CD14-positive monocyte (primary cell): ENCODE data around the gene ZDHHC14. TPM values are rescaled to one million over a fixed set of nuclear protein-coding genes. Genes with fewer than 3 reads are reported as not detected.

Experiments
- DNase-seq, 3 donors: peaks; one replicate each; pipeline ENCODE4 v3.0.0-alpha.2; 2011 to 2022
- H2AFZ ChIP-seq: 2 replicates; pipeline ENCODE4 v1.6.0; 2012; ENCODE audit warnings: mild to moderate bottlenecking, low read depth, low read length, inconsistent platforms; ENCODE audit not compliant: insufficient read depth, poor library complexity, severe bottlenecking
- H3K27ac ChIP-seq, 2 donors: 1 replicate in 1 of 2; 2 replicates in 1 of 2; pipeline ENCODE4 v1.5.1; 2012 to 2013; ENCODE audit warnings: low read length in 2 of 2, control low read depth in 1 of 2, inconsistent platforms in 1 of 2, low read depth in 1 of 2, mild to moderate bottlenecking in 1 of 2
- H3K27me3 ChIP-seq, 2 donors: one replicate each; pipeline versions ENCODE4 v1.6.0 to v1.6.1; 2011 to 2013; ENCODE audit warnings: low read length in 2 of 2; ENCODE audit not compliant: control insufficient read depth in 2 of 2, insufficient read depth in 2 of 2
- H3K36me3 ChIP-seq, 2 donors: replicated peaks in 1 of 2; 1 replicate in 1 of 2; 2 replicates in 1 of 2; pipeline versions ENCODE4 v1.5.1 to v1.6.1; 2012 to 2013; ENCODE audit warnings: low read length in 2 of 2, control low read depth in 1 of 2, inconsistent platforms in 1 of 2, mild to moderate bottlenecking in 1 of 2; ENCODE audit not compliant: insufficient read depth in 2 of 2, control insufficient read depth in 1 of 2
- H3K4me1 ChIP-seq, 2 donors: 1 replicate in 1 of 2; 2 replicates in 1 of 2; pipeline versions ENCODE4 v1.5.1 to v1.6.1; 2012 to 2013; ENCODE audit warnings: low read length in 2 of 2, control low read depth in 1 of 2, inconsistent platforms in 1 of 2, mild to moderate bottlenecking in 1 of 2, moderate library complexity in 1 of 2; ENCODE audit not compliant: insufficient read depth in 2 of 2, control insufficient read depth in 1 of 2
- H3K4me2 ChIP-seq: replicated peaks from 2 replicates; pipeline ENCODE3; 2012; ENCODE audit warnings: low read length, moderate library complexity, mild to moderate bottlenecking; ENCODE audit not compliant: poor library complexity, severe bottlenecking; ENCODE audit errors: extremely low read depth
- H3K4me3 ChIP-seq, 3 experiments: fragments of 200-600 bp in 1 of 3; sonication (generic) in 1 of 3; replicated peaks in 1 of 3; 1 replicate in 2 of 3; 2 replicates in 1 of 3; pipeline ENCODE4 v1.5.1; 2011 to 2013; ENCODE audit warnings: low read length in 3 of 3, mild to moderate bottlenecking in 3 of 3, control low read depth in 2 of 3, low read depth in 2 of 3, inconsistent platforms in 1 of 3, moderate library complexity in 1 of 3
- H3K79me2 ChIP-seq: 2 replicates; pipeline ENCODE4 v1.6.0; 2012; ENCODE audit warnings: mild to moderate bottlenecking, control low read depth, inconsistent platforms, low read length, moderate library complexity; ENCODE audit not compliant: insufficient read depth
- H3K9ac ChIP-seq: 2 replicates; pipeline ENCODE4 v1.6.0; 2017; ENCODE audit warnings: low read length, mild to moderate bottlenecking; ENCODE audit not compliant: insufficient read depth, poor library complexity, severe bottlenecking
- H3K9me3 ChIP-seq, 2 donors: replicated peaks in 1 of 2; 1 replicate in 1 of 2; 2 replicates in 1 of 2; pipeline versions ENCODE4 v1.5.1 to v1.6.1; 2012 to 2013; ENCODE audit warnings: low read length in 2 of 2, control low read depth in 1 of 2; ENCODE audit not compliant: control insufficient read depth in 1 of 2, insufficient read depth in 1 of 2
- H4K20me1 ChIP-seq: 2 replicates; pipeline ENCODE4 v1.6.0; 2012; ENCODE audit warnings: mild to moderate bottlenecking, low read length, control low read depth, moderate library complexity; ENCODE audit not compliant: insufficient read depth
- H3K27ac Mint-ChIP-seq, 7 donors: one replicate each; pipeline ENCODE4 v1.8.0; 2020; ENCODE audit warnings: mild to moderate bottlenecking in 7 of 7, mixed read lengths in 7 of 7, moderate library complexity in 6 of 7, inconsistent platforms in 2 of 7
- H3K27me3 Mint-ChIP-seq, 3 donors: one replicate each; pipeline ENCODE4 v1.8.0; 2021 to 2022; ENCODE audit warnings: low read depth in 3 of 3, mild to moderate bottlenecking in 3 of 3, mixed read lengths in 3 of 3, moderate library complexity in 3 of 3, inconsistent platforms in 1 of 3
- H3K36me3 Mint-ChIP-seq, 2 donors: one replicate each; pipeline ENCODE4 v1.8.0; 2020; ENCODE audit warnings: mixed read lengths in 2 of 2, inconsistent platforms in 1 of 2, mild to moderate bottlenecking in 1 of 2
- H3K4me1 Mint-ChIP-seq: one replicate; pipeline ENCODE4 v1.8.0; 2020; ENCODE audit warnings: mild to moderate bottlenecking, mixed read lengths
- H3K4me3 Mint-ChIP-seq, 2 donors: one replicate each; pipeline ENCODE4 v1.8.0; 2020; ENCODE audit warnings: mild to moderate bottlenecking in 2 of 2, mixed read lengths in 2 of 2, moderate library complexity in 1 of 2
- H3K9me3 Mint-ChIP-seq, 7 donors: one replicate each; pipeline ENCODE4 v1.8.0; 2020 to 2022; ENCODE audit warnings: mixed read lengths in 7 of 7, mild to moderate bottlenecking in 6 of 7, moderate library complexity in 6 of 7, inconsistent platforms in 2 of 7
- WGBS: methylation state at CpG from one replicate; pipeline ENCODE4 v1.1.5; 2013; ENCODE audit warnings: missing lambda C conversion rate; ENCODE audit not compliant: insufficient coverage; 5-methylcytosine and 5-hydroxymethylcytosine counted together
- intact Hi-C, 2 donors: fragments of 100-400 bp; cut with micrococcal nuclease; formaldehyde crosslinking; loops; one replicate each; pipeline versions ENCODE4 v1.15.0 to v1.15.1; 2023
- polyA plus RNA-seq, 3 donors: library from polyadenylated mRNA; depleted of rRNA in 1 of 3; unstranded in 2 of 3; stranded (reverse) in 1 of 3; fragments of 300-500 nt in 2 of 3; fragments of >200 nt in 1 of 3; fragmentation: Illumina TruSeq in 2 of 3; gene quantifications; 1 replicate in 2 of 3; 2 replicates in 1 of 3; pipeline ENCODE4 v1.2.3, GENCODE V29; 2012 to 2021
- TF ChIP-seq, protein P1 (sequence below): fragments of 200-600 bp; IDR thresholded peaks from one replicate; pipeline ENCODE4 v1.8.0; 2022; ENCODE audit warnings: antibody characterized with exemption, mild to moderate bottlenecking

The ZDHHC14 gene
- polyA plus RNA-seq, 3 donors = 0.30 to 1.7 (median 0.93) TPM

DNA sequence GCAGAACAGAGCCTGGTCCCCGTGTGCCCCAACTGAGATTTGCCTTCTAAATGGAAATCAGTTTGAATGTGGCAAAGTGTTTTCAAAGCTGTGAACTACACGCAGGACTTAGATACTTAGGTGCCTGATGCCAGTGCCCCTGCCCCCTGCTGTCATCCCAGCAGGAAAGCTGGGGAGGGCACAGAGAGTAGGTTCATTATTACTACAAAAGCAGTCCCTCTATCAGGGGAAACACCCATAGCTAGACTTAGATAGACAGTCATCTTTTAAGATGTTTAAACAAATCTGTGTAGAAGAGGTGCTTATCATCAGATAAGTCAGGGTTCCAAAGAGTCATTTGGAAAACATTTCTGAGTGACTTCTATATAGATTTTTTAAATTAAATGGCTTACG, 287.0 kb downstream of the ZDHHC14 start:
- H3K27me3 ChIP-seq = no peaks in the 10 kb centered on the region
- Mint-ChIP-seq H3K36me3 (no peaks in the 10 kb centered on the region), H3K27ac (peak overlapping the region in 6 of 7 donors; percentile 40 to 95 (median 88)), H3K27me3 (no peaks in the 10 kb centered on the region), H3K4me3 (no peak overlapping the region), H3K9me3 (peaks cover 0 to 2% (median 0%) of the 10 kb centered on the region in 7 donors), H3K4me1 (peaks cover 27% of the 10 kb centered on the region)
- no peak overlapping the region for H3K4me2 ChIP-seq
- no peak overlapping the region for H3K9ac ChIP-seq
- H4K20me1 ChIP-seq = no peaks in the 10 kb centered on the region
- TF ChIP-seq, protein P1, sequence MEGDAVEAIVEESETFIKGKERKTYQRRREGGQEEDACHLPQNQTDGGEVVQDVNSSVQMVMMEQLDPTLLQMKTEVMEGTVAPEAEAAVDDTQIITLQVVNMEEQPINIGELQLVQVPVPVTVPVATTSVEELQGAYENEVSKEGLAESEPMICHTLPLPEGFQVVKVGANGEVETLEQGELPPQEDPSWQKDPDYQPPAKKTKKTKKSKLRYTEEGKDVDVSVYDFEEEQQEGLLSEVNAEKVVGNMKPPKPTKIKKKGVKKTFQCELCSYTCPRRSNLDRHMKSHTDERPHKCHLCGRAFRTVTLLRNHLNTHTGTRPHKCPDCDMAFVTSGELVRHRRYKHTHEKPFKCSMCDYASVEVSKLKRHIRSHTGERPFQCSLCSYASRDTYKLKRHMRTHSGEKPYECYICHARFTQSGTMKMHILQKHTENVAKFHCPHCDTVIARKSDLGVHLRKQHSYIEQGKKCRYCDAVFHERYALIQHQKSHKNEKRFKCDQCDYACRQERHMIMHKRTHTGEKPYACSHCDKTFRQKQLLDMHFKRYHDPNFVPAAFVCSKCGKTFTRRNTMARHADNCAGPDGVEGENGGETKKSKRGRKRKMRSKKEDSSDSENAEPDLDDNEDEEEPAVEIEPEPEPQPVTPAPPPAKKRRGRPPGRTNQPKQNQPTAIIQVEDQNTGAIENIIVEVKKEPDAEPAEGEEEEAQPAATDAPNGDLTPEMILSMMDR = no peak
- H3K27ac ChIP-seq = no peak overlapping the region
- no peak overlapping the region for H3K4me3 ChIP-seq
- intact Hi-C loops = loop anchor here (5.0 kb wide), 1 partner anchor 351 kb away; no protein-coding TSS in a partner anchor
- no peaks in the 10 kb centered on the region for H3K79me2 ChIP-seq
- no peak overlapping the region for H2AFZ ChIP-seq
- no peaks in the 10 kb centered on the region for H3K36me3 ChIP-seq
- peaks cover 24 to 28% of the 10 kb centered on the region in 2 donors for H3K4me1 ChIP-seq
- H3K9me3 ChIP-seq = no peaks in the 10 kb centered on the region
- 82% methylated on average over 2 of the region's 3 CpGs for whole genome bisulfite sequencing
- no peak for DNase-seq

- no CpG with 5 or more reads among the region's 2 CpGs for WGBS
- no peaks in the 10 kb centered on the region for H4K20me1 ChIP-seq
- H2AFZ ChIP-seq = no peak overlapping the region
- H3K4me1 Mint-ChIP-seq = peaks cover 27% of the 10 kb centered on the region
- H3K9ac ChIP-seq = no peak overlapping the region
- H3K9me3 Mint-ChIP-seq = peaks cover 0 to 2% (median 0%) of the 10 kb centered on the region in 7 donors
- H3K9me3 ChIP-seq = no peaks in the 10 kb centered on the region
- H3K27ac ChIP-seq = no peak overlapping the region
- no peaks in the 10 kb centered on the region for H3K79me2 ChIP-seq
- peak overlapping the region in 2 of 7 donors; percentile 10 to 59 for H3K27ac Mint-ChIP-seq
- TF ChIP-seq, protein P1 = no peak
- no peaks in the 10 kb centered on the region for H3K27me3 ChIP-seq
- no peak for DNase-seq
- H3K4me3 Mint-ChIP-seq = no peak overlapping the region
- H3K4me1 ChIP-seq = peaks cover 24 to 28% of the 10 kb centered on the region in 2 donors
- H3K36me3 Mint-ChIP-seq = peaks cover 0 to under 1% of the 10 kb centered on the region in 2 donors
- intact Hi-C loops = loop anchor here (5.0 kb wide), 1 partner anchor 351 kb away; no protein-coding TSS in a partner anchor
- H3K4me2 ChIP-seq = no peak overlapping the region
- no peaks in the 10 kb centered on the region for H3K27me3 Mint-ChIP-seq
- H3K4me3 ChIP-seq = no peak overlapping the region
- H3K36me3 ChIP-seq = no peaks in the 10 kb centered on the region
Measured at GRCh38 chr6:157668713-157669112, 287.7 kb downstream of the ZDHHC14 start.
